Upper lobe of left lung (tissue), 6 donors: Measurements from ENCODE around the gene SRP68. TPM values are rescaled to one million over a fixed set of nuclear protein-coding genes. Genes with fewer than 3 reads are reported as not detected.
A peak's percentile ranks its signal among the peaks of the same experiment; 100 is the strongest.

Experiments
- ATAC-seq, 2 donors: fragments of 200-7000 bp; cut with Tn5 transposase; one replicate each; pipeline ENCODE4 v1.9.1; 2022; ENCODE audit warnings: mild to moderate bottlenecking in 2 of 2, moderate library complexity in 2 of 2; ENCODE audit not compliant: low FRiP score in 2 of 2
- DNase-seq, 2 donors: peaks; one replicate each; pipeline ENCODE4 v3.0.0-alpha.2; 2019 to 2020
- H3K27ac ChIP-seq, 4 donors: fragments of 200-600 bp; sonication (generic); one replicate each; pipeline ENCODE4 v1.5.1; 2016 to 2019
- H3K27me3 ChIP-seq, 4 donors: fragments of 200-600 bp; sonication (generic); one replicate each; pipeline ENCODE4 v1.5.1; 2017 to 2019
- H3K36me3 ChIP-seq, 4 donors: fragments of 200-600 bp; sonication (generic); one replicate each; pipeline ENCODE4 v1.5.1; 2016 to 2019
- H3K4me1 ChIP-seq, 4 donors: fragments of 200-600 bp; sonication (generic); one replicate each; pipeline ENCODE4 v1.5.1; 2018 to 2019
- H3K4me3 ChIP-seq, 4 donors: fragments of 200-600 bp; sonication (generic); one replicate each; pipeline ENCODE4 v1.5.1; 2017 to 2019; ENCODE audit warnings: mild to moderate bottlenecking in 2 of 4, moderate library complexity in 1 of 4
- H3K9me3 ChIP-seq, 4 donors: fragments of 200-600 bp; sonication (generic); one replicate each; pipeline ENCODE4 v1.5.1; 2018 to 2019
- EP300 ChIP-seq, 4 donors: sonication (generic); formaldehyde crosslinking; IDR thresholded peaks; one replicate each; pipeline ENCODE4 v1.5.1; 2017; ENCODE audit warnings: antibody characterized with exemption in 4 of 4, control low read depth in 2 of 4
- POLR2A ChIP-seq, 4 donors: fragments of 450-650 bp; IDR thresholded peaks; one replicate each; pipeline ENCODE4 v1.5.1; 2016 to 2017; ENCODE audit warnings: antibody characterized with exemption in 4 of 4, mild to moderate bottlenecking in 2 of 4
- POLR2AphosphoS5 ChIP-seq, 2 donors: sonication (generic); formaldehyde crosslinking; IDR thresholded peaks; one replicate each; pipeline ENCODE4 v1.5.1; 2017; ENCODE audit warnings: antibody characterized with exemption in 2 of 2
- WGBS, 2 donors: methylation state at CpG; one replicate each; pipeline ENCODE4 v1.1.5; 2017 to 2018; 5-methylcytosine and 5-hydroxymethylcytosine counted together
- total RNA-seq, 6 donors: library from RNA; depleted of rRNA in 4 of 6; stranded (reverse); fragments of >200 nt in 4 of 6; gene quantifications; one replicate each; pipeline versions ENCODE4 v1.1.0 to v1.2.1, GENCODE V29; 2016 to 2021
- TF ChIP-seq, protein P1 (sequence below), 6 experiments: fragments of 450-650 bp in 4 of 6; fragments of 200-600 bp in 2 of 6; sonication (generic) in 2 of 6; IDR thresholded peaks; one replicate each; pipeline ENCODE4 v1.5.1; 2016 to 2019; ENCODE audit warnings: antibody characterized with exemption in 6 of 6
- donor health status: DM: no; HTN: no; CAD: no; lungs with moderate emphysema.
- donor health status: DM: no; HTN: yes; CAD: no; lungs with severe emphysema.

SRP68 gene
- total RNA-seq, 6 donors from 2014 or later = 41.8 to 68.2 (median 56.1) TPM

DNA sequence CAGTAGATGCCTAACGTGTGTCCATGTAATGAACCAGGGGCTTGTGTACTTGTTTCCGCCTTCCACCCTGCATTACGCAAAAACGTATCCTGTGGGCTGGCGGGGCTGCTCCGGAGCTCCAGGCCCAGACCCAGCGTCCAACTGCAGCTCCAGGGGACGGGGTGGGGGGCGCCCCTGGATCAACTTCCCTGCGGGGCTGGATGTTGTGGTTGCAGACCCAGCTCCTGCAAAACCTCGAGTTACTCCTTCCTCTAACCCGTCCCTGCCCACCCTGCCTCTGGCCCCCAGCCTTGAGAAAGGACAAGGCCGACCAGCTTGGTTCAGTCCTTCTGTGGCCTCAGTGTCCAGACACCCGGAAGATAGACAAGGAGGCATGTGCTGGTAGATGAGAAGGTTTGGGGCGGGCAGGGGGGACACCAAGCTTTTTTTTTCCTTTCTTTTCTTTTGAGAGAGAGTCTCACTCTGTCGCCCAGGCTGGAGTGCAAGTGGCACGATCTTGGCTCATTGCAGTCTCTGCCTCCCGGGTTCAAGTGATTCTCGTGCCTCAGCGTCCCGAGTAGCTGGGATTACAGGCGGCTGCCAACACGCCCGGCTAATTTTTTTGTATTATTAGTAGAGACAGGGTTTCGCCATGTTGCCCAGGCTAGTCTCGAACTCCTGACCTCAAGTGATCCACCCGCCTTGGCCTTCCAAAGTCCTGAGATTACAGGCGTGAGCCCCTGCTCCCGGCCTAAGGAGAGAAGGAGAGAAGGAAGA lies 32.0 kb upstream of the SRP68 start:
- whole genome bisulfite sequencing, 2 donors = 74 to 89% methylated on average over 17 to 29 of the region's 29 CpGs
- DNase-seq (no peak), ATAC-seq (no peak)
- H3K36me3 ChIP-seq = peaks cover 5 to 27% (median 16%) of the 10 kb centered on the region in 4 donors
- H3K9me3 ChIP-seq = no peaks in the 10 kb centered on the region
- peak overlapping the region; percentile 75 to 93 (median 87) for H3K4me3 ChIP-seq
- peak overlapping the region; percentile 73 to 91 (median 87) for H3K27ac ChIP-seq
- H3K4me1 ChIP-seq = peaks cover 16 to 28% (median 21%) of the 10 kb centered on the region in 4 donors
- no peak for TF ChIP-seq EP300 (IDR thresholded peaks at IDR 0.05)
- no peak for TF ChIP-seq POLR2A (IDR thresholded peaks at IDR 0.05)
- TF ChIP-seq, protein P1, sequence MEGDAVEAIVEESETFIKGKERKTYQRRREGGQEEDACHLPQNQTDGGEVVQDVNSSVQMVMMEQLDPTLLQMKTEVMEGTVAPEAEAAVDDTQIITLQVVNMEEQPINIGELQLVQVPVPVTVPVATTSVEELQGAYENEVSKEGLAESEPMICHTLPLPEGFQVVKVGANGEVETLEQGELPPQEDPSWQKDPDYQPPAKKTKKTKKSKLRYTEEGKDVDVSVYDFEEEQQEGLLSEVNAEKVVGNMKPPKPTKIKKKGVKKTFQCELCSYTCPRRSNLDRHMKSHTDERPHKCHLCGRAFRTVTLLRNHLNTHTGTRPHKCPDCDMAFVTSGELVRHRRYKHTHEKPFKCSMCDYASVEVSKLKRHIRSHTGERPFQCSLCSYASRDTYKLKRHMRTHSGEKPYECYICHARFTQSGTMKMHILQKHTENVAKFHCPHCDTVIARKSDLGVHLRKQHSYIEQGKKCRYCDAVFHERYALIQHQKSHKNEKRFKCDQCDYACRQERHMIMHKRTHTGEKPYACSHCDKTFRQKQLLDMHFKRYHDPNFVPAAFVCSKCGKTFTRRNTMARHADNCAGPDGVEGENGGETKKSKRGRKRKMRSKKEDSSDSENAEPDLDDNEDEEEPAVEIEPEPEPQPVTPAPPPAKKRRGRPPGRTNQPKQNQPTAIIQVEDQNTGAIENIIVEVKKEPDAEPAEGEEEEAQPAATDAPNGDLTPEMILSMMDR (IDR thresholded peaks at IDR 0.05) = no peak
- no peak for TF ChIP-seq POLR2AphosphoS5 (IDR thresholded peaks at IDR 0.05)
- H3K27me3 ChIP-seq = no peaks in the 10 kb centered on the region

DNA sequence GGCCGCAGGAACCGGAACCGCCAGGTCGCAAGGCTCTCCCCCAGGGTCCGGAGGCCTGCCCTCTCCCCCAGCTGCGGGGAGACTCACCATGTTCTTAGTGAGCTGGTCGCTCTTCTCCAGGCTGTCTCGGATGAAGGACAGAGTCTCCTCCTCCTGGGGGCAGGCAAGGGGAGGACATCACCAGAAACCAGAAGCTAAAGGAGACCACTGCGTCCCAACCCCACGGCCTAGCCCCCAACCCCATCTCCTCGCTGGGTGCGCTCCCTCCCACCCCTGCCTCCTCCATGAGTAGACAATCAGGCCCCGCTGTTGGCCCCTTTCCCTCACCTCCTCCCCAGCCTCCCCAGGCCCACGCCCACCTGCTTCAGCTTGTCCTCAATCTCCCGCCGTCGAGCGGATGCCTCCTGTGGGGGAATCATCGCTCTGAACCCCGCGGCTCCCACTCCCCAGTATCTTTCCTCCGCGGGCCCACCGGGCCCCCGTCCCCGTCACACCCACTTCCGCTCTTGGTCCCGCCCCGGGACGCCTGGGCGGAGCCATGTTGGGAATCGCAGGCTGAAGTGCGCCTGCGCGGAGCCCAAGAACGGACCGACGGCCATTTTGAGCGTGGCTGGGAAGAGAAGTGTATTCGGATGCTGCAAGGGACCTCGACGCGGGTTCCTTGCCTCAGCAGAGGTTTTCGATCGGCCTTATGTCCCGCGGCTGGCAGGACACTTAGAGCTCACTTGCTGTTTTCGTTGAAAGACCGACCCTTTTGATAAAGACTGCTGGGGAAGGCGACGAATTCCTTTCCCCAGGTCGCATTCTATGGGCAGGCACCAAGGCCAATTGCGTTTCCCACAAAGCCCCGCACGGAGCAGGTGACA lies 31.2 kb upstream of the SRP68 start, which contains the start of gene EXOC7:
EXOC7 (minus strand) TSS at position 514 of the 866 bp plus-strand sequence; CDS start at position 419, 95 bp downstream.
- H3K27ac ChIP-seq = peak within 1 kb of the TSS; percentile 73 to 91 (median 87)
- H3K36me3 ChIP-seq = peaks cover 5 to 30% (median 18%) of the 10 kb centered on the region in 4 donors
- 1 to 4% methylated on average over 37 to 54 of the region's 55 CpGs for WGBS, 2 donors
- TF ChIP-seq POLR2AphosphoS5 (IDR thresholded peaks at IDR 0.05) (peak; percentile 55 to 85), POLR2A (IDR thresholded peaks at IDR 0.05) (peak in 3 of 4 donors; percentile 20 to 78 (median 60)), EP300 (IDR thresholded peaks at IDR 0.05) (no peak)
- TF ChIP-seq, protein P1 (IDR thresholded peaks at IDR 0.05) = peak in 1 of 6 experiments; percentile 6
- ATAC-seq = peak; percentile 95 to 99
- peaks cover 16 to 28% (median 21%) of the 10 kb centered on the region in 4 donors for H3K4me1 ChIP-seq
- H3K9me3 ChIP-seq = no peaks in the 10 kb centered on the region
- H3K4me3 ChIP-seq = peak within 1 kb of the TSS; percentile 75 to 93 (median 87)
- no peaks in the 10 kb centered on the region for H3K27me3 ChIP-seq
- DNase-seq = peak; percentile 94 to 98

DNA sequence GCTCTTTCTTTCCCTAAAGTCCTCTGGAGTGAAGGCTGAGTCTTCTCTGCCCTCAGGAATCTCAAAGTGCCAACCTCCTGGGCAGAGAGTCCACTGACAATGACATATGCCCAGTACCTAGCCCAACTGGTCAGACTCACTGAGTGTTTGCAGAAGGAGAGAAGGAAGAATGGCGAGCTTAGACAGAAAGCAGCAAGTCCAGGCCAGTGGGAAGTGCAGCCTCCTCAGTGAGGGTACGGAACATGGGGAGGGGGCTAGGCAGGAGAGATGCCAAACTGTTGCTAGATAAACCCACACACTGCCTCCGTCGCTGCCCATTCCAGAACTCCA lies 30.6 kb upstream of the SRP68 start:
- 0% methylated on average over 4 of the region's 4 CpGs for WGBS, 2 donors
- ATAC-seq (peak in 1 of 2 donors; percentile 3), DNase-seq (no peak)
- Histone ChIP-seq H3K27ac (peak overlapping the region; percentile 73 to 91 (median 87)), H3K27me3 (no peaks in the 10 kb centered on the region), H3K36me3 (peaks cover 5 to 36% (median 24%) of the 10 kb centered on the region in 4 donors), H3K9me3 (no peaks in the 10 kb centered on the region), H3K4me3 (peak overlapping the region; percentile 75 to 93 (median 87)), H3K4me1 (peaks cover 16 to 28% (median 21%) of the 10 kb centered on the region in 4 donors)
- no peak for TF ChIP-seq EP300 (IDR thresholded peaks at IDR 0.05)
- TF ChIP-seq POLR2A (IDR thresholded peaks at IDR 0.05) = no peak
- no peak for TF ChIP-seq POLR2AphosphoS5 (IDR thresholded peaks at IDR 0.05)
- TF ChIP-seq, protein P1 (IDR thresholded peaks at IDR 0.05) = no peak

DNA sequence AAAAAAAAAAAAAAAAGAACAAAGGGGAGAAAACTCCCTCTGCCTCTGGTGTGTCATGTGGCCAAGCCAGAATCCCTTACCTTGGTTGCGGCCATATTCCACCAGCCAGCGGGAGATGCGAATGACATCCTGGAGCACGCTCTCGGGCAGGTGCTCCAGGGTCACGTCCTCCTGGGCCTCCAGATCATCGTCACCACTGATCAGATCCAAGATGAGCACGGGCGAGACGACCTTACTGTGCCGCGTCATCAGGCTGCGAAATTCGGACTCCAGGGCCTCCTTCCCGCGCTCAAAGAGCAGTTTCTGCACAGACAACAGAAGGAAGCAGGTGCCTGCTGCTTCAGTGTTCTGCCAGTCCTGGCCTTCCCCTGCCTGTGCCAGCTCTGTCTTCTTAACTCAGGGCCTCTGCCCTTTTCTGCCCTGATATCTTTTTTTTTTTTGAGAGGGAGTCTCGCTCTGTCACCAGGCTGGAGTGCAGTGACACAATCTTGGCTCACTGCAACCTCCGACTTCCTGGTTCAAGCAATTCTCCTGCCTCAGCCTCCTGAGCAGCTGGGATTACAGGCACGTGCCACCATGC lies 25.5 kb upstream of the SRP68 start:
- ATAC-seq (no peak), DNase-seq (no peak)
- Histone ChIP-seq H3K36me3 (peaks cover 24 to 87% (median 67%) of the 10 kb centered on the region in 4 donors), H3K4me3 (no peak overlapping the region), H3K27ac (no peak overlapping the region), H3K9me3 (no peaks in the 10 kb centered on the region), H3K27me3 (no peaks in the 10 kb centered on the region), H3K4me1 (peaks cover 8 to 17% (median 13%) of the 10 kb centered on the region in 4 donors)
- TF ChIP-seq EP300 (IDR thresholded peaks at IDR 0.05) = no peak
- no peak for TF ChIP-seq POLR2A (IDR thresholded peaks at IDR 0.05)
- TF ChIP-seq, protein P1 (IDR thresholded peaks at IDR 0.05) = no peak
- TF ChIP-seq POLR2AphosphoS5 (IDR thresholded peaks at IDR 0.05) = no peak
- WGBS, 2 donors = 89 to 95% methylated on average over 19 of the region's 19 CpGs
